Posterior cingulate gyrus (tissue), 11 donors: ENCODE data around the gene C1QTNF2.
"Not testable (repeated sequence)": the region's sequence is repeated elsewhere in the genome, so short reads cannot be mapped to it uniquely, and the experiment has no call there.

Experiments
- DNase-seq, 10 donors: peaks; one replicate each; pipeline versions ENCODE4 v3.0.0 to v3.0.0-alpha.2; 2020 to 2021; ENCODE audit warnings: mixed read lengths in 3 of 10
- intact Hi-C: fragments of 100-400 bp; cut with DNase I; formaldehyde crosslinking; loops from one replicate; pipeline ENCODE4 v1.15.1; 2023

The C1QTNF2 gene

DNA sequence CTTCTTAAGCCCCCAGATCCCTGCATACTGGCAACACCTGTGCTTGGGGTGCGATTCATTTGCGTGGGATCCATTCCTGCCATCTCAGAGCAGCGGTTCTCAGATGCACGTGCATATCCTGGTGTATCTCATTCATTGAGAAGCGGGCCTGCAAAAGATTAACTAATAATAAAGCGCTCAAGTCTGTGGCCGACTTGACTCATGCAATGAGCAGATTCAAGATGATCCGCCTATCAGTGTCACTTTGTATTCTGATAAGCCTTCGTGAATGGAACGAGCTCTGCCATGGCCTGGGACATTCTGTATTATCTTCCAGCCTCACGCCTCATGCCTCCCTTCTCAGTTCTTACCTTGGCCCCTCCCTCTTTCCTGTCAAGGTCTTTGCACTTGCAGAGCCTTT, 22.3 kb downstream of the C1QTNF2 start:
- intact Hi-C loops: no loop called here

DNA sequence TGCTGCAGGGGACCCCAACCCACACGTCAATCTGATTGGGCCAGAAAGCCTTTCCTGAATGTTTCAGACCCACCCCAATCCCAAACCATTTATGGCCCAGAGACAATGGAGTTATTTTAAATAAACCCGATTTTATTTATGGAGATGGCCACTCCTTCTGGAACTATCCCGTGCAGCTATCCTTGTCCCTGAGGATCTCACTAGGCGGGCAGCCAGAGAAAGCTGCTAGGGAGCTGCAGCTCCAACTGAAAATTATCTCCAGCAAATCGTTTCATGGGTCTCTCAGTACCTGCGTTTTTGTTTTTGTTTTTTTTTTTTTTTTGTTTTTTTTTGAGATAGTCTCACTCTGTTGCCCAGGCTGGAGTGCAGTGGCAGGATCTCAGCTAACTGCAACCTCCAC, 23.0 kb downstream of the C1QTNF2 start:
- no peak for DNase-seq
- intact Hi-C loops: no loop called here

More for the DNA sequence above, 22.3 kb downstream of the C1QTNF2 start:
- DNase-seq: no peak

- DNase-seq: peak in 1 of 10 donors; percentile 63
- intact Hi-C loops: no loop called here
These were observed 27.9 kb downstream of the C1QTNF2 start for GRCh38 chr5:160342413-160342941.

- intact Hi-C loops: no loop called here
- DNase-seq: no peak
These were observed 29.0 kb downstream of the C1QTNF2 start for GRCh38 chr5:160341309-160341870.

DNA sequence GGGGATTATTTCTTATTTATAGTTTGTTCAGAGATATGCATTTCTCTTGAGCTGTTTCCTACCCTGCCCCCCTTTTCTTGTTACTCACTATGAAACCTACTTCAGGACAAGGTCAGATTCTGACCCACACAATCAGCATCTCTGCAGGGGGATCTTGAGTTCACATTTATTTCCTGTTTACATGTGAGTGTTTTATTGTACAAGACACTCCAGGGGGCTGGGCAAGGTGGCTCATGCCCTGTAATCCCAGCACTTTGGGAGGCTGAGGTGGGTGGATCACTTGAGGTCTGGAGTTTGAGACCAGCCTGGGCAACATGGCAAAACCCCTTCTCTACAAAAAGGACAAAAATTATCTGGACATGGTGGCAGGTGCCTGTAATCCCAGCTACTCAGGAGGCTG, 29.9 kb downstream of the C1QTNF2 start:
- DNase-seq, intact Hi-C loops: not testable (repeated sequence)

GRCh38 chr5:160339406-160340130, 30.9 kb downstream of the C1QTNF2 start:
- DNase-seq: no peak
- intact Hi-C loops: no loop called here

GRCh38 chr5:160334716-160335115, 35.7 kb downstream of the C1QTNF2 start:
- DNase-seq, intact Hi-C loops: not testable (repeated sequence)

DNA sequence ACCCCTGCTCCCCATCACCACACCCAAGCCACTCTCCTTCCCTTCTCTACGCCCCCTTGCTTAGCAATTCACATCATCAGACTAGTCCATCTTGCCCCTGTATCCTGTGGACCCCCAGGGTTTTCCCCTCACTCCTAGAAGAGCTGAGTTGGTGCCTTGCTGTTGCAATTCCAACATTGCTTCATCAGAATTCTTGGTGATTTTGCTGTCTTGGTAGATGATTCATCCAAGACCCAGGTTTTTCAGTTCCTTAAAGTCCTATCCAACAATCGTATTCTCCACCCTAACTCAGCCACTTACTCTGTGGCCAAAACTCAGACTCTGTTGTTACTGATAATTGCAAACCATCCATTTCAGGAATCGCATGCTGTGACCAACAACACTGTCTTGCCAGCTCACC, 36.7 kb downstream of the C1QTNF2 start:
- peak in 1 of 10 donors; percentile 30 for DNase-seq
- intact Hi-C loops: no loop called here

DNA sequence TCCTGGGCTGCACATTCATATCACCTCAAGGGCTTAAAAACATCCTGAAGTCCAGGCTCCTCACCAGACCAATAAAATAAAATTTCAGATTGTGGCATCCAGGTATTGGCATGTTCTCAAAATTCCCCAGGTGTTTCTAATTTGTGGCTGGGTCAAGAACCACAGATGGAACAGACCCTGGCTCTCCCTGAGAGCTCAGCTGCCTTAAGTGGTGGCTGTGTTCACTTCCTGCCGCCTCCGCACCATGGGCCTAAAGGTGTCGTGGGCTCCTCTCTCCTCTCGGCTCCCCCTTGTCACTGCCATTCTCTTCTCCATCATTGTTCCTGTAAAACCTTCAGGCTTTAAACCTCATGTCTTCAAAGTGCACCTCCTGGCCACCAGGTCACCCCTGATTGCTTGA, 40.2 kb downstream of the C1QTNF2 start:
- intact Hi-C loops: no loop called here
- DNase-seq: peak in 1 of 10 donors; percentile 51

DNA sequence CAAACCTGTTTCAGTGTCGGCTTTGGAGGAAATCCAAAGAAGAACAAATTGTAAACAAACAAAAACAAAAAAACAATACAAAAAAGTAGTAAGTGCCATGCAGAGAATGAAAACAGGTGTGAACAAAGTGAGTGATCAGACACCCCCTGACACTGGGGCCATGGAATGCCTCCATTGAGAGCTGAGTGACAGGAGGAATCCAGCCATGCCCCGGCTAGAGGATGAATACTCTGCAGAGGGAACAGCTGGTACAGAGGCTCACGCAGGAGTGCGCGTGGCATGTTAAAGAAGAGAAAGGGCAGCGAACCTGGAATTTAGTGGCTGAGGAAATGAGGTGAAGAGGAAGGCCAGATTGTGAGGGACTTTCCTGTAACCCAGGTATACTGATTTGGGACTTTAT, 42.6 kb downstream of the C1QTNF2 start:
- DNase-seq: peak in 1 of 10 donors; percentile 31
- intact Hi-C loops: no loop called here

DNA sequence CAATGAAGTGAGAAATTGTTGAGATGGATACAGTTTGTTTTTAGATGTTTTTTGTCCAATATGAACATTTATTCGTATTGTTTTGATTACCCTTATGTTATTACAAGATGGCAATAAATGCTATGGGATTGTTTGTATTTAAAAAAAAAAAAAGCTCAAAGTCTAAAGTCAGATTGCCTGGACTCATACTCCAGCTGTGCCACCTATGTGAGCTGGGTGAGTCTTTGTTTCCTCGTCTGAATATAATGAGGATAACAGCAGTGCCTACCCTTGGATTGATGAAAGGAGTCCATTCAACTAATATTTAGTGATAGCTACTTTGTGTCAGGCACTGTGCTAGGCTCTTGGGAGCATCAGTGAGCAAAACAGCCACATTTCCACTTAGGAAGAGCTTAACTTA, 43.4 kb downstream of the C1QTNF2 start:
- no peak for DNase-seq
- intact Hi-C loops: no loop called here

DNA sequence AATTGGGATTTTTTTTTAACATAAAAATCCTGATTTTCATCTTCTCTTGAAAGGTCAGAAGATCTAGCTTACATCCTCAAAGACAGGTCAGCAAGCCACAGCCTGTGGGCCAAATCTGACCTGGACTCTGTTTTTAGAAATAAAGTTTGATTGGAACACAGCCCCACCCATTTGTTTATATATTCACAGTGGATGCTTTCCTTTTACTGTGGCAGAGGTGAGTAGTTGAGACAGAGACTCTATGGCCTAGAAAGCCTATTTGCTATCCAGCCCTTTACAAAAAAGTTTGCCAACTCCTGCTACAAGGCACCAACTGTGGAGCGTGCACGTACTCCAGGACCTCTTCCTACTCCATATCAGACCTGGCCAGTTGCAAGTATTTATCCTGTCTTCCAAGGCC, 44.7 kb downstream of the C1QTNF2 start:
- no peak for DNase-seq
- intact Hi-C loops: no loop called here

DNA sequence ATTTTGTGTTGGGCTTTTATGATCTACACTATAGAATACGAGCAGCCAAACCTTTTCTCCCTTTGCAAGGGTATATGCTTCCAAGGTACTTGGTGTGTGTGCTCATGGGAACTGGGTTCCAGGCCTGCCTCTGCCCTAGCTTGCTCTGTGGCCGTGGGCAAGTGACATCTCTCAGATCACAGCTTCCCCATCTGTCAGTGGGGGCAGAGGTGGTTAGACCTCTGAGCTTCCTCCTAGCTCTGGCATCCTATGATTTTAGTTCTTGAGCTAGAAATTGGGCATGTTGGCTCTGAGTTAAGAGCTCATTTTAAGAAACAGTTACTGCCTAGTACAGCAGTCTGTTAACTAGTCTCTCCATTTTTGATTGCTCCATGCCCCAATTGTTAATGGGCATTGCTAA, 45.5 kb downstream of the C1QTNF2 start:
- DNase-seq: peak in 1 of 10 donors; percentile 13
- intact Hi-C loops: no loop called here

DNA sequence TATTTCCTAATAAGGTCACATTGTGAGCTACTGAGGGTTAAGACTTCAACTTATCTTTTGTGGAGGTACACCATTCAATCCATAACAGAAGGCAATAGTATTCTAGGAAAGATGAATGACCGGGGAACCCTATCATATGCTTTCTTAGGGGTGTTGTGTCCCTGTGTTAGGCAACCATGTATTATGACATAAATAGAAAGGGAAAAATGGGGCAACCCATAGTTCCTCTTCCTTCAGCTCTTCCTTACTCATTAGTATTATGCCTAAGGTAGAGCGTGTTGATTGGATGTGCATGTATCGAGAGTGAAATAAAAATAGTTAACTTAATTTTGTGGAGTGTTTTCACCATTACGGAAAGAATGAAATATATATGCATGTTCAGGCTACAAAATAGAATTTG, 52.0 kb downstream of the C1QTNF2 start:
- no peak for DNase-seq
- intact Hi-C loops: no loop called here

DNA sequence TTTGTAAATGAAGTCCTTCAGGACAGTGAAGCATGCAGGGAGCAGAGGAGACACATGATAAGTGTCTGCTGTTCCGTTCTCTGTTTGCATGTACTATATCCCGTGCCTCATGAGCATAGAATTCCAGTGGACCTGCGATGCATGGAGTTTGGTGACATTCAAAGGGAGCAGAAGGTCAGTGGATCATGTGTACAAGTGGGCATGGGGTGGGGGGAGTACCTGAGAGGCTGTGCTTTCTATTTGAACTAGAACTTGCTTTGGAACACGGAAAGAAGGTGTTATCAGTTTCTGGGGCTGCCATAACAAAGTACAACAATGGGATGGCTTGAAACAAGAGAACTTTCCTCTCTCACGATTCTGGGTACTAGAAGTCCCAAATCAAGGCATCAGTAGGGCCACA, 53.0 kb downstream of the C1QTNF2 start:
- intact Hi-C loops: no loop called here
- no peak for DNase-seq

DNA sequence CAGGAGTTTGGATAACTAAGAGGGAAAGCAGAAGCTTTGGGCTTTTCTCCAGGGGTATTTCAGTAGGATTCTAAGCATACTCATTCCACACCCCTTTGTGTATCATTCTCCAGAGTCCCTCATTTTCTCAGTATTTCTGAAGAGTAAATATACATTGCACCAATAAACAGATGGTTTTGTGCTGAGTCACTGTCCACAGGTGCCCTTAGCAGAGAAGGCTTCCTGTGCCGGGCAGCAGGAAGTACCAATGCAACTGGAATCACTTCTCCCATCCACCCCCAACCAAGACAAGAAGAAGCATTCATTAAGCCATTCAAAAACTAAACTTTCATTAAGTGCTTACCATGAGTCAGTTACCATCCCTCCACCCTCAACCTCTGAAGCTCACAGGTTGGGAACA, 54.5 kb downstream of the C1QTNF2 start:
- intact Hi-C loops: no loop called here
- peak in 1 of 10 donors; percentile 4 for DNase-seq

DNA sequence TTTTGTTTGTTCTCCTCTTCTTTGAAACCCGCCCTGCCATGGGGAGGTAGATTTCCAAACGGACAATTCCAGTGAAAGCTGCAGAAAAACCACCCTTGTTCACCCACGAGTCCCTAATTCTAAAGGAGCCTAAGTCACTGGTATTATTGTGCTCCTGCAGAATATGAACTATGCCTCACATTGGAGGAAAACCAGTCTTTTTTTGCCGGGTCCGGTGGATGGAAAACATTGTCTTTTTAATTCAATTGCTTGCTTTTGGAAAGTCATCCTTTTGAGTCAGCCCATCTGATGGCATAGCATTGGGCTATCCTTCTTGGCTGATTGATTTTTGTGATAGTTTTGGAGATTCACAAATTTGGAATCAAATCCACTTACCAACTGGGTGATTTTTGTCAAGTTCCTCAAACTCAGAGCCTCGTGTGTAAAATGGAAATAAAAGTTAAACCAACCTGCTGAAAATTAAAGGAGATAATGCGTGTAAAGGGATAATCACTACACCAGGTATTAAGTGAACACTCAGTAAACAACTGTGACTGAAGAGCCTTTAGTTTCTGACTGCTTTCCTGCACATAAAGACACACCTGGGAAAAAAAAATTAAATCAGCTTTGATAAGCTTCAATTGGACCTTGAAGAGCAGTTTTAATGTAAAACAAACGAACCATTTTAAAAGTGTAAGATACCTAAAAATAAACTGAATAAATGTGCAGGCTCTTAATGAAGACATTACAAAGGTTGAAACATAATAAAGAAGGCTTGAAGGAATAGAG, 57.3 kb downstream of the C1QTNF2 start:
- intact Hi-C loops: no loop called here
- no peak for DNase-seq

- intact Hi-C loops: no loop called here
- peak in 8 of 10 donors; percentile 10 to 87 (median 49) for DNase-seq
These were observed 58.1 kb downstream of the C1QTNF2 start, which contains the start of gene CCNJL for GRCh38 chr5:160312134-160312959. TSS of gene CCNJL (minus strand) at chr5:160312564. CDS start at chr5:160311923, 641 bp downstream.

DNA sequence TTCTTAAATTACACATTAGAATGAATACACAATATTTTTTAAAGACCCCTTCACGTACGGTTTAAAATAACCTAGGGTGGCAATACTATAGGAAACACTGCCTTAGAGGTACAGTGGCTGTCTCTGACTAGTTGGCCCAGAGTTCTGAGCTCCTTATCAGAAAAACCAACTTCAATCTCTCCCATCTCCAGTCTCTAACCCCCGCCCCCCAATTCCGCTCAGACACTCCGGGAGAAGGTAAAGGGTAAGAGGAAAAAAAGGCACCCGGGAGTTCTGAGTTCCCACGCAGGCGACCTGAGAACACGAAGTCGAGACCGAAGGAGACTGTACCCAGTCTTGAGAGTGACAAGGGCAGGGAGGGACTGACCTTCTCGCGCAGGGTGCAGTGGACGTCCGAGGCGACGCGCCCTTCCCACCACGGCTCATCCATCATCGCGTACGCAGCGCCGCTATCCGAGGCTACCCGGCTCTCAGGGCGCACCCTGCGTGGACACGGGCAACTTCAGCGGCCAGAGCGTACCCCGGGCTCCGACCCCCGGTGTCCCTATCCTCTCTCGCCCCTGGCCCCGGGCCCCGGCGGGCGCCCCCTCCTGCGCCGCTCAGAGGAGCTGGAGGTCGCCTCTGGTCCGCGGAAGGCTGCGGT, 58.8 kb downstream of the C1QTNF2 start:
- intact Hi-C loops: no loop called here
- DNase-seq: peak in 3 of 10 donors; percentile 13 to 72 (median 71)
